MM.1S (cell line): Measurements from ENCODE around the gene CETN1.

Experiments used
- DNase-seq: peaks from one replicate; pipeline ENCODE4 v3.0.0-alpha.2; 2015
- H2AFZ ChIP-seq: fragments of 300-600 bp; sonication (generic); 2 replicates; pipeline ENCODE4 v1.6.0; 2016; ENCODE audit warnings: antibody characterized with exemption, low read length
- H3F3A ChIP-seq: fragments of 300-600 bp; sonication (generic); 2 replicates; pipeline ENCODE4 v1.6.1; 2016; ENCODE audit warnings: mild to moderate bottlenecking, antibody characterized with exemption, low read length, moderate library complexity, mixed read lengths; ENCODE audit not compliant: insufficient read depth
- H3K27ac ChIP-seq: fragments of 300-600 bp; sonication (generic); 2 replicates; pipeline ENCODE4 v1.5.1; 2016; ENCODE audit warnings: mild to moderate bottlenecking, low read length
- H3K27me3 ChIP-seq: fragments of 300-600 bp; sonication (generic); replicated peaks from 2 replicates; pipeline ENCODE4 v1.6.0; 2016; ENCODE audit warnings: low read length; ENCODE audit not compliant: insufficient read depth
- H3K36me3 ChIP-seq: fragments of 300-600 bp; sonication (generic); replicated peaks from 2 replicates; pipeline ENCODE4 v1.6.1; 2016; ENCODE audit warnings: mild to moderate bottlenecking, low read length, mixed read lengths; ENCODE audit not compliant: insufficient read depth
- H3K4me1 ChIP-seq: fragments of 300-600 bp; sonication (generic); 2 replicates; pipeline ENCODE4 v1.6.1; 2016; ENCODE audit warnings: low read length, mixed read lengths
- H3K4me2 ChIP-seq: fragments of 300-600 bp; sonication (generic); 2 replicates; pipeline ENCODE4 v1.6.0; 2016; ENCODE audit warnings: low read depth, low read length
- H3K4me3 ChIP-seq: fragments of 300-600 bp; sonication (generic); 2 replicates; pipeline ENCODE4 v1.5.1; 2016; ENCODE audit warnings: low read length, mixed read lengths
- H3K79me2 ChIP-seq: fragments of 300-600 bp; sonication (generic); 2 replicates; pipeline ENCODE4 v1.6.1; 2016; ENCODE audit warnings: mixed run types, low read length, mixed read lengths
- H3K9ac ChIP-seq: fragments of 300-600 bp; sonication (generic); 2 replicates; pipeline ENCODE4 v1.6.1; 2016; ENCODE audit warnings: low read length, mixed read lengths
- H3K9me2 ChIP-seq: fragments of 300-600 bp; sonication (generic); replicated peaks from 2 replicates; pipeline ENCODE4 v1.6.1; 2016; ENCODE audit warnings: mild to moderate bottlenecking, low read length, mixed read lengths; ENCODE audit not compliant: insufficient read depth
- H3K9me3 ChIP-seq: fragments of 300-600 bp; sonication (generic); replicated peaks from 2 replicates; pipeline ENCODE4 v1.6.1; 2016; ENCODE audit warnings: mild to moderate bottlenecking, low read length, mixed read lengths; ENCODE audit not compliant: insufficient read depth
- H4K20me1 ChIP-seq: fragments of 300-600 bp; sonication (generic); 2 replicates; pipeline ENCODE4 v1.6.1; 2016; ENCODE audit warnings: mild to moderate bottlenecking, low read length, moderate library complexity, mixed read lengths; ENCODE audit not compliant: insufficient read depth
- EZH2 ChIP-seq: fragments of 300-600 bp; sonication (generic); optimal IDR thresholded peaks from 2 replicates; pipeline ENCODE3; 2017; ENCODE audit warnings: low read depth, mild to moderate bottlenecking, antibody characterized with exemption, low read length, mixed read lengths
- EZH2phosphoT487 ChIP-seq: fragments of 300-600 bp; sonication (generic); IDR thresholded peaks from 2 replicates; pipeline ENCODE4 v1.6.1; 2018; ENCODE audit warnings: antibody characterized with exemption, low read length
- TF ChIP-seq, protein P1 (sequence below): fragments of 300-600 bp; sonication (generic); IDR thresholded peaks from 2 replicates; pipeline ENCODE4 v1.5.1; 2016; ENCODE audit warnings: antibody characterized with exemption, low read length, mixed read lengths

CETN1 gene

GRCh38 chr18:621291-622043 is 41.3 kb downstream of the CETN1 start:
- Histone ChIP-seq H3K27ac (no peak overlapping the region), H3K36me3 (no peaks in the 10 kb centered on the region), H4K20me1 (no peaks in the 10 kb centered on the region), H3K4me2 (no peak overlapping the region), H3K4me1 (no peaks in the 10 kb centered on the region), H3K79me2 (no peaks in the 10 kb centered on the region), H2AFZ (no peak overlapping the region), H3K9me2 (no peaks in the 10 kb centered on the region), H3F3A (no peaks in the 10 kb centered on the region), H3K9me3 (no peaks in the 10 kb centered on the region), H3K4me3 (no peak overlapping the region), H3K27me3 (no peaks in the 10 kb centered on the region), H3K9ac (no peak overlapping the region)
- DNase-seq, result no peak
- TF ChIP-seq EZH2phosphoT487 (no peak), EZH2 (no peak)
- TF ChIP-seq, protein P1, sequence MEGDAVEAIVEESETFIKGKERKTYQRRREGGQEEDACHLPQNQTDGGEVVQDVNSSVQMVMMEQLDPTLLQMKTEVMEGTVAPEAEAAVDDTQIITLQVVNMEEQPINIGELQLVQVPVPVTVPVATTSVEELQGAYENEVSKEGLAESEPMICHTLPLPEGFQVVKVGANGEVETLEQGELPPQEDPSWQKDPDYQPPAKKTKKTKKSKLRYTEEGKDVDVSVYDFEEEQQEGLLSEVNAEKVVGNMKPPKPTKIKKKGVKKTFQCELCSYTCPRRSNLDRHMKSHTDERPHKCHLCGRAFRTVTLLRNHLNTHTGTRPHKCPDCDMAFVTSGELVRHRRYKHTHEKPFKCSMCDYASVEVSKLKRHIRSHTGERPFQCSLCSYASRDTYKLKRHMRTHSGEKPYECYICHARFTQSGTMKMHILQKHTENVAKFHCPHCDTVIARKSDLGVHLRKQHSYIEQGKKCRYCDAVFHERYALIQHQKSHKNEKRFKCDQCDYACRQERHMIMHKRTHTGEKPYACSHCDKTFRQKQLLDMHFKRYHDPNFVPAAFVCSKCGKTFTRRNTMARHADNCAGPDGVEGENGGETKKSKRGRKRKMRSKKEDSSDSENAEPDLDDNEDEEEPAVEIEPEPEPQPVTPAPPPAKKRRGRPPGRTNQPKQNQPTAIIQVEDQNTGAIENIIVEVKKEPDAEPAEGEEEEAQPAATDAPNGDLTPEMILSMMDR, result no peak

- no peaks in the 10 kb centered on the region for H4K20me1 ChIP-seq
- no peak overlapping the region for H3K4me3 ChIP-seq
- TF ChIP-seq EZH2phosphoT487 (no peak), EZH2 (no peak)
- TF ChIP-seq, protein P1, result no peak
- H3K79me2 ChIP-seq, result no peaks in the 10 kb centered on the region
- no peaks in the 10 kb centered on the region for H3K9me2 ChIP-seq
- no peak overlapping the region for H3K27ac ChIP-seq
- no peak overlapping the region for H3K9ac ChIP-seq
- no peak for DNase-seq
- H3F3A ChIP-seq, result no peaks in the 10 kb centered on the region
- no peak overlapping the region for H2AFZ ChIP-seq
- no peaks in the 10 kb centered on the region for H3K36me3 ChIP-seq
- H3K27me3 ChIP-seq, result no peaks in the 10 kb centered on the region
- no peak overlapping the region for H3K4me2 ChIP-seq
- no peaks in the 10 kb centered on the region for H3K4me1 ChIP-seq
- no peaks in the 10 kb centered on the region for H3K9me3 ChIP-seq
Observed at GRCh38 chr18:622289-622688, 42.1 kb downstream of the CETN1 start.

- no peak overlapping the region for H3K4me2 ChIP-seq
- no peak for TF ChIP-seq EZH2
- TF ChIP-seq EZH2phosphoT487, result no peak
- TF ChIP-seq, protein P1, result peak; percentile 59
- H2AFZ ChIP-seq, result peak overlapping the region; percentile 41; the same call in 1 of the 2 replicates
Observed at GRCh38 chr18:623761-624620, 43.8 kb downstream of the CETN1 start.

More at GRCh38 chr18:623761-624620, 43.8 kb downstream of the CETN1 start:
- Histone ChIP-seq H3K9ac (no peak overlapping the region), H3K36me3 (no peaks in the 10 kb centered on the region), H3K4me1 (no peaks in the 10 kb centered on the region), H4K20me1 (no peaks in the 10 kb centered on the region), H3K9me3 (no peaks in the 10 kb centered on the region), H3K79me2 (no peaks in the 10 kb centered on the region), H3F3A (no peaks in the 10 kb centered on the region), H3K27ac (no peak overlapping the region), H3K4me3 (no peak overlapping the region), H3K9me2 (no peaks in the 10 kb centered on the region), H3K27me3 (no peaks in the 10 kb centered on the region)
- DNase-seq, result peak; percentile 75
